ENCODE measurements around the gene DLGAP5.

DLGAP5 gene, protein sequence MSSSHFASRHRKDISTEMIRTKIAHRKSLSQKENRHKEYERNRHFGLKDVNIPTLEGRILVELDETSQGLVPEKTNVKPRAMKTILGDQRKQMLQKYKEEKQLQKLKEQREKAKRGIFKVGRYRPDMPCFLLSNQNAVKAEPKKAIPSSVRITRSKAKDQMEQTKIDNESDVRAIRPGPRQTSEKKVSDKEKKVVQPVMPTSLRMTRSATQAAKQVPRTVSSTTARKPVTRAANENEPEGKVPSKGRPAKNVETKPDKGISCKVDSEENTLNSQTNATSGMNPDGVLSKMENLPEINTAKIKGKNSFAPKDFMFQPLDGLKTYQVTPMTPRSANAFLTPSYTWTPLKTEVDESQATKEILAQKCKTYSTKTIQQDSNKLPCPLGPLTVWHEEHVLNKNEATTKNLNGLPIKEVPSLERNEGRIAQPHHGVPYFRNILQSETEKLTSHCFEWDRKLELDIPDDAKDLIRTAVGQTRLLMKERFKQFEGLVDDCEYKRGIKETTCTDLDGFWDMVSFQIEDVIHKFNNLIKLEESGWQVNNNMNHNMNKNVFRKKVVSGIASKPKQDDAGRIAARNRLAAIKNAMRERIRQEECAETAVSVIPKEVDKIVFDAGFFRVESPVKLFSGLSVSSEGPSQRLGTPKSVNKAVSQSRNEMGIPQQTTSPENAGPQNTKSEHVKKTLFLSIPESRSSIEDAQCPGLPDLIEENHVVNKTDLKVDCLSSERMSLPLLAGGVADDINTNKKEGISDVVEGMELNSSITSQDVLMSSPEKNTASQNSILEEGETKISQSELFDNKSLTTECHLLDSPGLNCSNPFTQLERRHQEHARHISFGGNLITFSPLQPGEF

DNA sequence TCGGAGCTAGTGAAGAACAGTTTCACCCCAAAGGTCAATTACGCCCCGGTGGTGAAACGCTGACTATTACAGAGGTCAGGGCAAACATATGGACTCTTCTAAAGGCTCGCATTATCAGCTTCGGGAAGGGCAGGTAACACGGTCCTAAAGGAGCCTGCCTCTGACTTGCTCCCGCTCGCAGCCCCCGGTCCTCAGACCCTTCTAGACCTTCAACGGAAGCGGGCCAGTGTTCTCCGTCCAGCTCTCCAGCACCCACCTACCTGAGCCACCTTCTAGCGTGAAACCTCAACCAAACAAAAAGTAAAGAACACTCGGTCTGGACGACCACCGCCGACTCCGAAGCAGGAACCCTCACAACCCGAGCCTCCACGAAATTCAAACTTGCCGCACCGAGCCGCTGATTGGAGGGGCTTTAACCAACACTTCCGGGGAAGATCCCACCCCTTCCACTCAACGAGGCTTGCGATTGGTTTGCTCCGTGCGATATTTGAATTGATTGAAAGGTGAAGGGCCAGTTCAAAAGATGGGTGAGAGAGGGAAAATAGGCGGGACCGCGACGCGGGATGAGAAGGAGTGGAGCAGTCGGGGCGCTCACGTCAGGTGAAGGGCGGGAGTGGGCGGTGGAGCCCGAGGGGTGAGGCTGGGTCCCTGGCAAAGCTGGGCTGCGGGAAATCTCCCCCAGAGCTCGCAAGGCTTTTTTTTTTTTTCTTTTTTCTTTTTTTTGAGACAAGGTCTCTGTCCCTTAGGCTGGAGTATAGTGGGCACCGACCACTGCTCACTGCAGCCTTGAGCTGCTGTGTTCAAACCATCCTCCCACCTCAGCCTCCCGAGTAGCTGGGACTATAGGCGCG lies at the start of gene DLGAP5:
Gene DLGAP5 (minus strand): TSS at position 383 of the 851 bp plus-strand sequence. CDS start 2,406 bp downstream, outside the sequence.
- DNase-seq (ENCODE audit: low spot score): peak; percentile 94

DNA sequence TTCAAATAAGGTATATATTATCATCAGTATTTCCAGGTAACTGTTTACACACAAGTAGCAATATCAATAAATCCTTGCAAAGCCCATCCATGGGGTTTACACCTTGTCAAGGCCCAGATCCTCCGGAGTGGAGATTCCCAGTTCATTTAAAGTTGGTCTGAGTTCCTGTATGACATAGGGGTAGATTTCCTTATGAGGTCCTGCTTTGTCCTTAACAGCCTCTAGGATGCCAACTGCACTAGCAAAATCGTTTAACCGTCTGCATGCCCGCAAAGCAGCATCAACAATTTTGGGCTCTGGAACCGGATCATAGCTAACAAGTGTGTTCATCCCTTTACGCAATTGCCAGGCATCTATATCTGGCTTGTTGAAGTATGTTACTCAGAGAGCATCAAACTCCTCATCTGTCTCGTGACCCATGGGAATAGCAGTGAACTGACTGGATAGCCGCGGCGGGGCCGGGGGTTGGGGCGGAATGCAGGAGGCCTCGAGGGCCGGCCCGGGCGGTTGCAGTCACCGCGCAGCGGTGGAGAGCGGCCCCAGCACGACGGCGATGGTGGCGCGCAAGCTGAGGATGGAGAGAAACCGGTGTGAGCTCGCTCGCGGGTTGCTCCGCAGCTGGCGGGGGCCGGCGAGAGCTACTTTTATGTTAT lies 49.3 kb upstream of the DLGAP5 start:
- DNase-seq (ENCODE audit: low spot score): peak; percentile 74

DNA sequence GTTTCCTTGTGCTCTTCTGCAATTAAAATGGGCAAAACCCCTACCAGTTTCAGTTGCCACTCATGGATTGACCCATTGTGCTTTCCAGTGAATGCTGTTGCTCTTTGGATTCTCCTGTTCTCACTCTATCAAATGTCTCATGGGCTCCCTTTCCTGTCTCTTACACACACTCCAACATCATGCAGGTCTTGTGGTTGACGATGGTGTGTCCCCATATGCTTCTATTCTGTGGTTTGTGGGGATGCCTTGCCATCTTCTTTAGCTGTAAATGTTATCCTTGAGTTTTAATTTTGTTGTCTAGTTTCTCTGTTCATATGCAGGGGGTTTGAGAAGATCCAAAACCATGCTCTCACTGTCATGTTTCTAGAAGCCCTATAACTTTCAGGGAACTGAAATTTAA lies 47.9 kb upstream of the DLGAP5 start:
- DNase-seq (ENCODE audit: low spot score): no peak

DNA sequence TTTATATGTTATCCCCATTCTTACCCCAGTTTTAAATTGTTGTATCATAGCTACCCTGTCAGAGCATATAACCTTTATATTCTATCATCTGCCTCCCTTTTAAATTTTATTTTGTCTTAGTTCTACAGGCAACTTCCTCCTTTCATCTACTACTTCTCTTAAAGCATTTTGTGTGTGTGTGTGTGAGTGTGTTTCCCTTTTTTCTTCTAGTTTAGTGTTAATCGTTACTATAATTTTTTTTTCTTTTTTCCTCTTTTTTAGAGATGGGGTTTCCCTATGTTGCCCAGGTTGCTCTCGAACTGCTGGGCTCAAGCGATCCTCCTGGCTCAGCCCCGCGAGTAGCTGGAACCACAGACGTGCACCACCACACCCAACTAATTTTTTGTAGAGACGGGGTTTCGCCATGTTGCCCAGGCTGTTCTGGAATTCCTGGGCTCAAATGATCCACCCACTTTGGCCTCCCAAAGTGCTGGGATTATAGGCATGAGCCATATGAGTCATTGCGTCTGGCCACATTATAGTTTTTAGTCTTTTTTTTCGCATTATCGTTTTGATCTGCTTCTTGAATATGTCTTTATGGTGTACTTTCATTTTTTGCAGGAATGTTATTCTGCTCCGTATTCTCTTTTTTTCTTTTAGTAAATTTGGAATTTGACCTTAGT lies 46.8 kb upstream of the DLGAP5 start:
- DNase-seq (ENCODE audit: low spot score): no peak

DNA sequence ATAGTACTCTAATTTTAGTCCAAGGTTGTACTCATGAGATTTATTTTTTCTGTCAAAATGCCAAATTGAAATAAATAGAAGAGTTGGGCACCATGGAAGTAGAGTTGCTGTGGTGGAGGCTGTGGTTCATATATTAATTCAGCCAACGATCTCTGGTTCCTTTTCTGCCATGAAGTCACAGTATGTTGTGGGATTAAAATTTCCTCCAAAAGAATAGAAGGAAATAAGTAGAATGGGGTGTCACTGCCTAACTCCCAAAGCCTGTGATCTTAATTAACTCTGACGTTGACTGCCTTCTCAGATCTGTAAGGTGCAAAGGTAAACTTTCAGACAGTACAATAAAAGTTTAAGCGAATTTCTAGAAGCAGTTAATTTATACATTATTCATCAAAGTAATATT lies 42.2 kb upstream of the DLGAP5 start:
- no peak for DNase-seq (ENCODE audit: low spot score)

DNA sequence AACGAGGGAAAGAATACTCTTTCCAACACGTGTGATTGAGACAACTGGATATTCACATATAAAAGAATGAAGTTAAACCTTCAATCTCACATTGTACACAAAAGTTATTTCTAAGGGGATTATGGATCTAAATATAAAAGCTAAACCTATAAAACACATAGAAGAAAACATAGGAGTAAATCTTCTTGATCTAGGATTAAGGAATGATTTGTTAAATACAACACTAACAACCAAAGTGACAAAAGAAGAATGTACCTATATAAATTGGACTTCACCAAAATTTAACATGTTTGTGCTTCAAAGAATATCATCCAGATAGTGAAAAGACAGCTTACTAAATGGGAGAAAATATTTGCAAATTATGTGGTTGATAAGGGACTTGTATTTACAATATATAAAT lies 36.9 kb upstream of the DLGAP5 start:
- DNase-seq (ENCODE audit: low spot score): no peak

DNA sequence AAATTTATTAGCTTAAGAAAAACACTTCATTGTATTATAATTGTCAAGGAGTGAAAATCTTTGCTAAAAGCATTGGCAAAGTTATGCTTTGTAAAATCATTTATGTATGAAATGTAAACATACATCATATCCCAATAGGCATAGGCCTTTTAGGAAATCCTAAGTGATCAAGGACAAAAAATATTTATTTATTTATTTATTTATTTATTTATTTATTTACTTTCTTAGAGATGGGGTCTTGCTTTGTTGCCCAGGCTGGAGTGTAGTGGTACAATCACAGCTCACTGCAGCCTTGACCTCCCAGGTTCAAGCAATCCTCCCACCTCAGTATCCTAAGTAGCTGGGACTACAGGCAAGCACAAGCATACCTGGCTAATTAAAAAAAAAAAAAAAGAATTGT lies 32.0 kb upstream of the DLGAP5 start:
- no peak for DNase-seq (ENCODE audit: low spot score)

DNA sequence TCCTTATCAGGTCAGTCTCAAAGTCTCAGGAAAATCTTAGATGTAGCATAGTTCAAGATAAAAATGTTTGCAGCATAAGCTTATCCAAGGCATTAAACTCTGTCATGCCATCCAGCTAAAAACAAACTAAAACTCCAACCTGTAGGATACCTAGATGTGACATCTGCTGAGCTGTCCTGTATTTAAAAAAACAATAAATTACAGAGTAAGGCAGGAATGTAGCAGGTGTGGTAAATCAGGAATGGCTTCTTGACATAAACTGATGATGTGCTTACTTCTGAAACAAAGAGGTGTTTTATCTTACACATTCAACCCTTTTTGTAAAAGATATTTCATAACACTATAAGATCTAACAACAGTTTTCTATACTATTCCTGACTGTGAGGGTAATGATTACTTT lies 30.6 kb upstream of the DLGAP5 start:
- no peak for DNase-seq (ENCODE audit: low spot score)

DNA sequence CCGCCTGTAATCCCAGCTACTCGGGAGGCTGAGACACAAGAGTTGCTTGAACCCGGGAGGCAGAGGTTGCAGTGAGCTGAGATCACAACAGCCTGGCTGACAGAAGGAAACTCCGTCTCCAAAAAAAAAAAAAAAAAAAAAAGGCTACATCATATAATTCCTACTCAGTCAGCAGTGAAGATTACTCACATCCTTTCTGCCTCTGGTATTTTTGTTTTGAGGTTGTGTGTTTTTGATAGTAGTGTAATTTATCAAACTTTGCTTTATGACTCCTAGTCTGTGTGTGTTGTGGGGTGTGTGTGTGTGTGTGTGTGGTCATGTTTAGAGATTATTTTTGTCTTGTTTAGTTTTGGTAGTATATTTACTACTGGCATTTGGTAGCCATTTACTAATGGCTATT lies 29.8 kb upstream of the DLGAP5 start:
- DNase-seq (ENCODE audit: low spot score): no peak

DNA sequence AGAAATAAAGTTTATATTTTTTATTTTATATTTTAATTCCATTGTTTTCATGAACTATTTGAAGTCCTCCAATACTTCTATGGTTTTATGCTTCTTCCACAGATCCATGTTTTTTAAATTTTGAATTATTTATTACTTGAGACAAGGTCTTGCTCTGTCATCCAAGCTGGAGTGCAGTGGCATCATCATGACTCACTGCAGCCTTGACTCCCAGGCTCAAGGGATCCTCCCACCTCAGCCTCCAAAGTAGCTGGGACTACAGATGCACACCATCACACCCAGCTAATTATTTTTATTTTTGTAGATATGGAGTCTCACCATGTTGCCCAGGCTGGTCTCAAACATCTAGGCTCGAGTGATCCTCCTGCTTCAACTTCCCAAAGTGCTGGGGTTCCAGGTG lies 28.8 kb upstream of the DLGAP5 start:
- no peak for DNase-seq (ENCODE audit: low spot score)

DNA sequence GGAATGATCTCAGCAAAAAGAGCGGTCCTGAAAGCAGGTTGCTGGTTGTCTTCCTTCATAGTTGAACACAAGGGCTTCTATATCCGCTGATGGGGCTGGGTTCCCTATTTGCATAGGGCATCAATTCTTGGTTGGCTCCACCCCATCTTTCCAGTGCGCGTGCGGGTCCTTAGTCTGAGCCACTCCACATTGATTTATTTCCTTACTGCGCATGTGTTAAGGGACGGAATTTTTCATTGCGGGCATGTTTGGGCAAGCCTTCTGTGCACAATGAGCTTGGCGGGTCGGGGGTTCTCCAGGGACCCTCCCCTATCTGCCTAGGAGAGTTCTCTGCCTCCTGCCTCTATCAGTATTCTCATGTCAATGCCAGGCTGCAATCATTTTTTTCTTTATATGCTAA lies 21.2 kb upstream of the DLGAP5 start:
- no peak for DNase-seq (ENCODE audit: low spot score)

DNA sequence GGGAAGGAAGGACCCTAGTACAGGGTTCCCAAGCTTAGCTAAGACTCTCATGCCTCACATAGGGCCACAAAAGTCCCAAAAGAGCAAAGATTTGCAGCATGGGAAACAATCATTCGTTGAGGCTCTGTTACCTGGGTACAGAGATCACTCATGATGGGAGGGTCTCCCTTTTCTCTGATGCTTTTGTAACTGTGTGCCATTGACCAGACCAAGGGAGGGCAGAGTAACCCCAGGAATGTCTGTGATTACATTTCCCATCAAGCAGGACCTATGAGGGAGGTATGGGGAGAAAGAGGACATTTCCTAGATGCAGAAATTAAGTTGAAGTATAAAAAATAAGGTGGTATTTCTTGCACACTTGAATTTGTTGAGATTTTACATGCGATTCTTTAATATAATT lies 16.4 kb upstream of the DLGAP5 start:
- no peak for DNase-seq (ENCODE audit: low spot score)

DNA sequence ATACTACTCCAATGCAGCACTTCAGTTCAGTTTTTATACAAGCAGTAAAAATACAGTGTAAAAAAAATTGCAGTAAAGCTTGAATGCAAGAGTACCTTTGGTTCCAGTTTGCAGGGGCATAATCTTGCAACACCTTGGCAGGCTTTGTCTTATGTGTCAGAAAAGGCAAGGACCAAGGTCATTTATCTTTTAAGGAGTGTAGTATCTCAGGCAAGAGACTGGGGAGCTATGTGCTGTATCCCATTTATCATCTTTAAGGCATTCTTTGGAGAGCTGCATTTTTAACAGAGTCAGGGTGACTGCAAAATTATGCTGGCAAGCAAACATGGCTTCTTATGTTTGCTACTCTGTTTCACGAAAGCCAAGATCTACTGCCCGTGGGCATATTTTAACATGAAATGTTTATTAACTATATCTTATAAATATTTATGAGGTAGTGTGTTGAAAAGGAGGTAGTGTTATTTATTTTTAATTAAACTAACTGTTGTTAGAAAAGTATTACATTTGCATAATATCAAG lies 14.8 kb upstream of the DLGAP5 start:
- DNase-seq (ENCODE audit: low spot score): no peak

DNA sequence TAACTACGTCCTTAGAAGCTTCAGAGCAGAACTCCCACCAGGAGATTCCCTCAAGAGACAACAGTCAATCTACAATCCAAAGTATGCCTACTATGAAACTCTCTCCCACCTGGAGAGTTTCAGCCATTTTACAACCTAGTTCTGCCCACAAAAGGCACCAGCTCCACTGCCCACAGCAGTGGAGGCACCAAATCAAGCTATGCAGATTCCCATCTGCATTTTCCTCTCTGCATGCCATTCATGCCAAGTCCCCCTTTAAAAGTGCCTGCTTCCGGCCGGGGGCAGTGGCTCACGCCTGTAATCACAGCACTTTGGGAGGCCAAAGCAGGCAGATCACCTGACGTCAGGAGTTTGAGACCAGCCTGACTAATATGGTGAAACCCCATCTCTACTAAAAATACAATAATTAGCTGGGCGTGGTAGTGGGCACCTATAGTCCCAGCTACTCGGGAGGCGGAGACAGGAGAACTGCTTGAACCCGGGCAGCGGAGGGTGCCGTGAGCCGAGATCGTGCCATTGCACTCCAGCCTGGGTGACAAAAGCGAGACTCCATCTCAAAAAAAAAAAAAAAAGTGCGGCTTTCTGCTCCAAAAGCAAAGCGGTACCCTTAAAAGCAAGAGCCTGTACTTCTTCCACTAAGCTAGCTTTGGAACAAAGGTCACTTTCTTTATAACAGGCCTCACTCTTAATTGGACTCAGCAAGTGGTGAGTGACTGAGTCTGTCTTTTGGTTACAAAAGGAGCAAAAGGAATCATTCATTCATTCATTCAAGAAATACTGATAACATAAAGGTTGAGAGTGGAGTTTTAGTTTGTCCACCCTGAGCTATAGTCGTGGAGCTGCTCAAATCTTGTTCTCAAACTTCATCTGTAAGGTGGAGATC lies 10.1 kb upstream of the DLGAP5 start:
- no peak for DNase-seq (ENCODE audit: low spot score)

DNA sequence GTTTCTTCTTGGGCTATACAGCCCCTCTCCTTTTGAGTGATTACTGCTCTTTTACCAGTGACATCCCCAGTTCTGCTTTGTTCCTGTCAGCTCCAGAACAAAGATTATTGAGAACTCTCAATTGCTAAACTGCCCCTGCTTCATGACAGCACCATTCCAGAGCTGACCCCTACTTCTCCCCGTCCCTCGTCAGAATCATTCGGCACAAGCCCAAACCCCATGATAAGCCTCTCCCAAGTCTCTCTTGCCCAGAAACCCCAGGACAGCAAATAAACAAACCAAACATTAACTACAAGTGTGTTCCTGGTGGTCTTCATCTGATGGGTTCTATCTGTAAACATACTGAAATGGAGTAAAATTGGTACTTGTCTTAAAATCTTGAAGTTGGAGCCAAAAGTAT lies 9.3 kb upstream of the DLGAP5 start:
- no peak for DNase-seq (ENCODE audit: low spot score)

DNA sequence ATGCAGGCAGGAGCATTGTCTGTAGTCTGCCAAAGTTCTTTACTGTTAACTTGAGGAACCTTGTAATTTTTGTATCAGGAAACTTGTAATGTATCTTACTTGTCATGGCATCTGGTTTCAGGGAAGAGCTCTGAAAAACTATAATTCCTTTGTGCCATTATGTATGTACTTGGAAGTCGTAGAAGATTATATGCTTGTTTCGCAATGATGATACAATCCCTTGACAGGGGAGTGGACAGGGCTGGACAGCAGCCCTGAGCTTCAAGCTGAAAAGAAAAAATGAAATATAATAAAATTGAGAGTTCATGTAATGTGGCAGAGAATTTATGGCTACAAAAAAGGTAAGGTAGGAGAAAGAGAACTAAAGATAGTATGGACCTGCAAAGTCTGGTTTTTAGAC lies 7.4 kb upstream of the DLGAP5 start:
- no peak for DNase-seq (ENCODE audit: low spot score)

DNA sequence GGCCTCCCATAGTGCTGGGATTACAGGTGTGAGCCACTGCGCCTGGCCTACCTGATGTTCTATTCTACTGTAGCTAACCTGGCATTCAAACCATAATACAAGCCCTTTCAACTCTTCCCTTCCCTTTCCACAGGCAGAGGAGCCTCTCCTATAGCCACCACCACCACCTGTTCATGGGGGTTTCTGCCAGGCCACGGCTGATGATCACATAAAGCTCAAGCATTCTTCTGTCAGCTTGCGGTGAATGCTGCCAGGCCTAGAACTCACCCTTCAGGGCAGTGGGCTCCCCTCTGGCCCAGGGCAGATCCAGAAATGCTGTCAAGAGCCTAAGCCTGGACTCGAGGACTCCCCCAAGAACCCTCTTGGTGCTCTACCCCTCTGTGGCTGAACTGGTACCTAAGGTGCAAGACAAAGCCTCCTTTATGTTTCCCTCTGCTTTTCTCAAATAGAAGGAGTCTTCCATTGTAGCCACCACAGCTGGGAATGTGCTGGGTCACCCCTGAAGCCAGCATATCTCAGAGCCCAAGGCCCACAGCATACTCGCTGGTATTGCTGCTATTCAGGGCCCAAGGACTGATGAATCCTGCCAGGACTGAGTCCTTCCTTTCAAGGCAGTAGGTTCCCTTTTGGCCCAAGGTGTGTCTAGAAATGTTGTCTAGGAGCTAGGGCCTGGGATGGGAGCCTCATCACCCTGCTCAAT lies 3.4 kb upstream of the DLGAP5 start:
- no peak for DNase-seq (ENCODE audit: low spot score)

DNA sequence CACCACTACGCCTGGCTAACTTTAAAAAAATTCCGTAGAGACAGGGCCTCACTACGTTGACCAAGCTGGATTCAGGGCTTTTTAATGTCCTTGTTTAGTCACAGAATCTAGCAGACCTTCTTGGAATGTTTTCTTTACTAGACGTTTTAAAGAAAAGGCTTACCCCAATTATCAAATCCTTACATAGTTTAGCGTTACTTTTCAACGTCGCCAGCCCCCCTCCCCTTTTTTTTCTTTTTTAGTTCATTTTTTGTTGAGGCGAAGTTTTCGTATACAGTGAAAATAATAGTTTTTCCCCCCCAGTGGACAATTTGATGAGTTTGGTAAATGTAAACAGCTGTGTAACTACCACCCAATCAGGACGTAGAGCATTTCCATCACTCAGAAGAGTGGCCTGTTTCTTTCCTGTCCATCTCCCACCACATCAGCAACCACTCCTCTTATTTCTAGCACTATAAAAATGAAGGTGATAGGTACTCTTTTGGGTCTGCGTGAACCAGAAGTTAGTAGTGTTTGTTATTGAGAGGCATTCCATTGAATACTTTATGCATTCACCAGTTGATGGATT lies 753 bp upstream of the DLGAP5 start:
- DNase-seq (ENCODE audit: low spot score): no peak

DNA sequence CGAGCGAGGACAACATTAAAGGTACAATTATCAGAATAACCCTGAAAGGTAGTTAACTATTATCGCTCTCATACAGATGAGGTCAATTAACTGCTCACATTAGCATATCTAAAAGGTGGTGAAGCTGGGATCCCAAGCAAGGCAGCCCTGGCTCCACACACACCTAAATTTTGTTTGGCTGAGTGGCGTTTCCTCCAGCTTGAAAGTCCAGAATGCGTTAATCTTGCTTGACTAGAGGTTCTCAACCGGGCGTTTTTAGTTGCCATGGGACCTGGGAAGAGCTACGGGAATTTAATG lies 531 bp downstream of the DLGAP5 start:
- DNase-seq (ENCODE audit: low spot score): no peak

Data from ecto neural progenitor cell (in vitro differentiated cells).